MM.1S (cell line): ENCODE measurements around the gene TMPRSS7.

Source experiments
- DNase-seq: peaks from one replicate; pipeline ENCODE4 v3.0.0-alpha.2; 2015
- H2AFZ ChIP-seq: fragments of 300-600 bp; sonication (generic); 2 replicates; pipeline ENCODE4 v1.6.0; 2016; ENCODE audit warnings: antibody characterized with exemption, low read length
- H3F3A ChIP-seq: fragments of 300-600 bp; sonication (generic); 2 replicates; pipeline ENCODE4 v1.6.1; 2016; ENCODE audit warnings: mild to moderate bottlenecking, antibody characterized with exemption, low read length, moderate library complexity, mixed read lengths; ENCODE audit not compliant: insufficient read depth
- H3K27ac ChIP-seq: fragments of 300-600 bp; sonication (generic); 2 replicates; pipeline ENCODE4 v1.5.1; 2016; ENCODE audit warnings: mild to moderate bottlenecking, low read length
- H3K27me3 ChIP-seq: fragments of 300-600 bp; sonication (generic); replicated peaks from 2 replicates; pipeline ENCODE4 v1.6.0; 2016; ENCODE audit warnings: low read length; ENCODE audit not compliant: insufficient read depth
- H3K36me3 ChIP-seq: fragments of 300-600 bp; sonication (generic); replicated peaks from 2 replicates; pipeline ENCODE4 v1.6.1; 2016; ENCODE audit warnings: mild to moderate bottlenecking, low read length, mixed read lengths; ENCODE audit not compliant: insufficient read depth
- H3K4me1 ChIP-seq: fragments of 300-600 bp; sonication (generic); 2 replicates; pipeline ENCODE4 v1.6.1; 2016; ENCODE audit warnings: low read length, mixed read lengths
- H3K4me2 ChIP-seq: fragments of 300-600 bp; sonication (generic); 2 replicates; pipeline ENCODE4 v1.6.0; 2016; ENCODE audit warnings: low read depth, low read length
- H3K4me3 ChIP-seq: fragments of 300-600 bp; sonication (generic); 2 replicates; pipeline ENCODE4 v1.5.1; 2016; ENCODE audit warnings: low read length, mixed read lengths
- H3K79me2 ChIP-seq: fragments of 300-600 bp; sonication (generic); 2 replicates; pipeline ENCODE4 v1.6.1; 2016; ENCODE audit warnings: mixed run types, low read length, mixed read lengths
- H3K9ac ChIP-seq: fragments of 300-600 bp; sonication (generic); 2 replicates; pipeline ENCODE4 v1.6.1; 2016; ENCODE audit warnings: low read length, mixed read lengths
- H3K9me2 ChIP-seq: fragments of 300-600 bp; sonication (generic); replicated peaks from 2 replicates; pipeline ENCODE4 v1.6.1; 2016; ENCODE audit warnings: mild to moderate bottlenecking, low read length, mixed read lengths; ENCODE audit not compliant: insufficient read depth
- H3K9me3 ChIP-seq: fragments of 300-600 bp; sonication (generic); replicated peaks from 2 replicates; pipeline ENCODE4 v1.6.1; 2016; ENCODE audit warnings: mild to moderate bottlenecking, low read length, mixed read lengths; ENCODE audit not compliant: insufficient read depth
- H4K20me1 ChIP-seq: fragments of 300-600 bp; sonication (generic); 2 replicates; pipeline ENCODE4 v1.6.1; 2016; ENCODE audit warnings: mild to moderate bottlenecking, low read length, moderate library complexity, mixed read lengths; ENCODE audit not compliant: insufficient read depth
- CTCF ChIP-seq: fragments of 300-600 bp; sonication (generic); IDR thresholded peaks from 2 replicates; pipeline ENCODE4 v1.5.1; 2016; ENCODE audit warnings: antibody characterized with exemption, low read length, mixed read lengths
- EZH2 ChIP-seq: fragments of 300-600 bp; sonication (generic); optimal IDR thresholded peaks from 2 replicates; pipeline ENCODE3; 2017; ENCODE audit warnings: low read depth, mild to moderate bottlenecking, antibody characterized with exemption, low read length, mixed read lengths
- EZH2phosphoT487 ChIP-seq: fragments of 300-600 bp; sonication (generic); IDR thresholded peaks from 2 replicates; pipeline ENCODE4 v1.6.1; 2018; ENCODE audit warnings: antibody characterized with exemption, low read length

Gene TMPRSS7

GRCh38 chr3:112119962-112120836 is 85.7 kb downstream of the TMPRSS7 start:
- peak overlapping the region; percentile 82 for H3K4me2 ChIP-seq
- H3K79me2 ChIP-seq: peaks cover 21% of the 10 kb centered on the region
- peak; percentile 87 for DNase-seq
- H3K36me3 ChIP-seq: 0 out of 2 replicates have a peak, but pooled peaks cover 3% of the 10 kb centered on the region
- TF ChIP-seq EZH2: no peak
- TF ChIP-seq CTCF: no peak
- no peak for TF ChIP-seq EZH2phosphoT487
- H3K9me2 ChIP-seq: no peaks in the 10 kb centered on the region
- no peaks in the 10 kb centered on the region for H3K9me3 ChIP-seq
- no peaks in the 10 kb centered on the region for H4K20me1 ChIP-seq
- peak overlapping the region; percentile 28; the same call in 1 of the 2 replicates for H3K4me3 ChIP-seq
- peak overlapping the region; percentile 33; the same call in 1 of the 2 replicates for H3K9ac ChIP-seq
- peaks cover 55% of the 10 kb centered on the region for H3K4me1 ChIP-seq
- H2AFZ ChIP-seq: no peak overlapping the region
- H3K27me3 ChIP-seq: no peaks in the 10 kb centered on the region
- H3F3A ChIP-seq: peaks cover 20% of the 10 kb centered on the region
- peak overlapping the region; percentile 83 for H3K27ac ChIP-seq

GRCh38 chr3:112121577-112122547 is 87.3 kb downstream of the TMPRSS7 start:
- no peaks in the 10 kb centered on the region for H3K27me3 ChIP-seq
- H2AFZ ChIP-seq: no peak overlapping the region
- no peak for TF ChIP-seq CTCF
- no peak for TF ChIP-seq EZH2phosphoT487
- no peak for TF ChIP-seq EZH2
- H3K9me3 ChIP-seq: no peaks in the 10 kb centered on the region
- 0 out of 2 replicates have a peak, but pooled peaks cover 3% of the 10 kb centered on the region for H3K36me3 ChIP-seq
- no peak overlapping the region for H3K9ac ChIP-seq
- no peaks in the 10 kb centered on the region for H3K9me2 ChIP-seq
- H3K79me2 ChIP-seq: peaks cover 35% of the 10 kb centered on the region
- peaks cover 70% of the 10 kb centered on the region for H3K4me1 ChIP-seq
- no peaks in the 10 kb centered on the region for H4K20me1 ChIP-seq
- H3K27ac ChIP-seq: peak overlapping the region; percentile 83
- peak overlapping the region; percentile 82 for H3K4me2 ChIP-seq
- DNase-seq: no peak
- H3F3A ChIP-seq: peaks cover 25% of the 10 kb centered on the region
- H3K4me3 ChIP-seq: no peak overlapping the region; the same call in 1 of the 2 replicates

GRCh38 chr3:112122870-112123269 is 88.3 kb downstream of the TMPRSS7 start:
- Histone ChIP-seq H3K4me1 (peaks cover 79% of the 10 kb centered on the region), H3K79me2 (peaks cover 41% of the 10 kb centered on the region), H3K9me3 (no peaks in the 10 kb centered on the region), H4K20me1 (no peaks in the 10 kb centered on the region), H3K9me2 (no peaks in the 10 kb centered on the region), H3K27ac (no peak overlapping the region), H3K9ac (no peak overlapping the region), H3K4me2 (no peak overlapping the region), H3K36me3 (0 out of 2 replicates have a peak, but pooled peaks cover 3% of the 10 kb centered on the region), H3K4me3 (no peak overlapping the region), H3K27me3 (no peaks in the 10 kb centered on the region), H2AFZ (no peak overlapping the region), H3F3A (peaks cover 32% of the 10 kb centered on the region)
- no peak for DNase-seq
- TF ChIP-seq CTCF (no peak), EZH2 (no peak), EZH2phosphoT487 (no peak)
